OCI-LY3 (cell line): Measurements from ENCODE around the gene MUS81.

Source experiments
- CTCF ChIP-seq: fragments of 200-600, 300-600 bp; sonication (generic); IDR thresholded peaks from 2 replicates; pipeline ENCODE4 v1.5.1; 2014; ENCODE audit warnings: antibody characterized with exemption, low read length, low read depth
- EZH2phosphoT487 ChIP-seq: fragments of 200-600 bp; shearing (Covaris generic); IDR thresholded peaks from 2 replicates; pipeline ENCODE4 v1.6.1; 2018; ENCODE audit warnings: antibody characterized with exemption, mixed run types, low read depth

GRCh38 chr11:65892661-65893317 lies 32.6 kb downstream of the MUS81 start:
- TF ChIP-seq CTCF (no peak), EZH2phosphoT487 (no peak)
